NCI-H446 (cell line): Measurements from ENCODE around the gene KCNN4.

ENCODE experiments used
- DNase-seq, 2 experiments: peaks; one replicate each; lab custom pipeline; 2025; lab: John Stamatoyannopoulos, UW

KCNN4 gene

GRCh38 chr19:43748205-43748594 lies 32.6 kb downstream of the KCNN4 start:
- DNase-seq: no peak

- DNase-seq: no peak
These were observed 33.1 kb downstream of the KCNN4 start for GRCh38 chr19:43747557-43748204.

- no peak for DNase-seq
These were observed 37.7 kb downstream of the KCNN4 start for GRCh38 chr19:43743059-43743458.

GRCh38 chr19:43741075-43741825 lies 39.5 kb downstream of the KCNN4 start:
- no peak for DNase-seq

- no peak for DNase-seq
These were observed 41.1 kb downstream of the KCNN4 start for GRCh38 chr19:43739439-43740235.

GRCh38 chr19:43738780-43739211 lies 42.0 kb downstream of the KCNN4 start:
- no peak for DNase-seq

- DNase-seq: no peak
These were observed 44.8 kb downstream of the KCNN4 start for GRCh38 chr19:43735957-43736356.

GRCh38 chr19:43735013-43735412 lies 45.8 kb downstream of the KCNN4 start:
- DNase-seq: no peak

- DNase-seq: no peak
These were observed 48.9 kb downstream of the KCNN4 start for GRCh38 chr19:43731846-43732245.

- peak in 1 of 2 experiments; percentile 4 for DNase-seq
These were observed 49.4 kb downstream of the KCNN4 start for GRCh38 chr19:43731346-43731745.

GRCh38 chr19:43729919-43730318 lies 50.9 kb downstream of the KCNN4 start:
- DNase-seq: no peak

- DNase-seq: no peak
These were observed 53.2 kb downstream of the KCNN4 start for GRCh38 chr19:43727593-43727853.

GRCh38 chr19:43726736-43727592 lies 53.8 kb downstream of the KCNN4 start:
- peak in 1 of 2 experiments; percentile 12 for DNase-seq

GRCh38 chr19:43725468-43725867 lies 55.3 kb downstream of the KCNN4 start:
- no peak for DNase-seq

- no peak for DNase-seq
These were observed 55.9 kb downstream of the KCNN4 start for GRCh38 chr19:43724896-43725295.

GRCh38 chr19:43723588-43723987 lies 57.2 kb downstream of the KCNN4 start:
- DNase-seq: no peak

- DNase-seq: no peak
These were observed 59.2 kb downstream of the KCNN4 start for GRCh38 chr19:43721469-43722048.

- DNase-seq: no peak
These were observed 59.8 kb downstream of the KCNN4 start for GRCh38 chr19:43720936-43721335.

- no peak for DNase-seq
These were observed 60.9 kb downstream of the KCNN4 start for GRCh38 chr19:43719918-43720317.

- no peak for DNase-seq
These were observed 61.4 kb downstream of the KCNN4 start for GRCh38 chr19:43719378-43719868.

GRCh38 chr19:43718627-43719377 lies 62.0 kb downstream of the KCNN4 start:
- DNase-seq: no peak
